NCI-H748 treated with DMSO at 0.1 percent for 48 hours (cell line): ENCODE results near the gene MAPK6.

Experiments
- DNase-seq: peaks from one replicate; lab custom pipeline; 2025; lab: John Stamatoyannopoulos, UW

The MAPK6 gene

DNA sequence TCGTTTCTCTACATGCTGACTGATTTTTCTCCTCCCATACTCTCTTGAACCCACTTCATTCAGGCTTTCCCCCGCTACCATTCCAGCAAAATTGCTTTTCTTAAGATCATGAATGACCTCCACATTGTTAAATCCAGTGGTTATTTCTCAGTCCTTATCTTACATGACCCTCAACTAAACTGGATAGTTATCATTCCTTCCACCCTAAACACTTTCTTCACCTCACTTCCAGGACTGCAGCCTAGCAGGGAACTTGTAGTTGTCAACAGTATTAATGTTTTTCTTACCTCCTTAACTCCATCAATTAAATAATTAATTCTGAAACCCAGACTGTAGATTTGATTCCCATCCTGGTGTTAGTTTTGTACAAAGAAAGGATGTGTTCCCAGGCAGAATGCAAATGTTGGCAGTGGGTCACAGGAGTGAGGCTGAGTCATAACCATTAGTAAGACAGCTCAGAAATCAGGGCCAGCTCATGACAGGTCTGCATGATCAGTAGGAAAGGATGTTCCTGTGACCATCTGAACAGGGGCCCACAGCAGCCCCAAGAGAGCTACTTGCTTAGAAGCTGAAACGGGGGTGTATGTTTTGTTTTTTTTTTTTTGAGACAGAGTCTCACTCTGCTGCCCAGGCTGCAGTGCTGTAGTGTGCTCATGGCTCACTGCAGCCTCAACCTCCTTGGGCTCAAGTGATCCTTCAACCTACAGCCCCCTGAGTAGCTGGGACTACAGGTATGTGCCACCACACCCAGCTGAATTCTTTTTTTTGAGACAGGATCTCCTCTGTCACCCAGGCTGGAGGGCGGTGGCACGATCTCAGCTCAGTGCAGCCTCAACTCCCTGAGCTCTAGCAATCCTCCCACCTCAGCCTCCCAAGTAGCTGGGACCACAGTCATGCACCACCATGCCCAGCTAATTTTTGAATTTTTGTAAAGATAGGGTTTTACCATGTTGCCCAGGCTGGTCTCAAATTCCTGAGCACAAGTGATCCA, 84.5 kb downstream of the MAPK6 start:
- no peak for DNase-seq

DNA sequence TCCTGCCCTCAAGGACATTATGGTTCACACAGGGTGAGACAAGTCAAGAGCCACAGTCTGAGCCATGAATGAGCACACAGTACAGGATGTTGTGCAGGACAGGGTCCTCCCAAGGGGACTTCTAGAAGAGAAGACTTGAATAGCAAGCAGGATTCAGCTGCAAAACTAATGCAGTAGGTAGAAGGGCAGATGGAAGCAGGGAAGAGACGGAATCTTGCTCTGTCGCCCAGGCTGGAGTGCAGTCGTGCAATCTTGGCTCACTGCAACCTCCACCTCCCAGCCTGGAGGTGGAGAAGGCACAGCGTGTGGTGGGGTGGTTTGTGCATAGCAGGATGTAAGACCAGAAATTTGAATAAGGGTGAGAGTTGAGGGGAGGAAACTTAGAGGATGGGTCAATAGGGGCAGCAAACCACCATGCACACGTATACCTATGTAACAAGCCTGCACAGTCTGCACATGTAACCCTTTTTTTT, 85.5 kb downstream of the MAPK6 start:
- DNase-seq: no peak

DNA sequence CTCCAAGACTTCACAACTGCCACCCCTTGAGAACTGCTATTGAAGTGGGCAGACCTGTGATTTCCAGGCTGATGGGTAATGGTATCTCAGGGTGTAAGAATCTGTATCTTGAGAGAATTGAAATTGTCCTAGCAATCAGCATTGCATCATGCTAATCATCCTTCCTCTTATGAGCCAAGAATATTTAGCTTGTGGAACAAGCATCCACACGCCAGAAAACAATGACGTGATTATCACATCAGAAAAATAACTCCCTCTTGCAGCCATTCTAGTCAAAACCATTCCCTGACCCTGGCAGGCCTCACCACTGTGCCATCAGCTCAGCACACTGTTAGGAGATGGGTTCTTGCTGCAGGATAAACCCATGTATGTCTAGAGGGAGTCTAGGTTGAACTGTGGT, 86.8 kb downstream of the MAPK6 start:
- DNase-seq: no peak

DNA sequence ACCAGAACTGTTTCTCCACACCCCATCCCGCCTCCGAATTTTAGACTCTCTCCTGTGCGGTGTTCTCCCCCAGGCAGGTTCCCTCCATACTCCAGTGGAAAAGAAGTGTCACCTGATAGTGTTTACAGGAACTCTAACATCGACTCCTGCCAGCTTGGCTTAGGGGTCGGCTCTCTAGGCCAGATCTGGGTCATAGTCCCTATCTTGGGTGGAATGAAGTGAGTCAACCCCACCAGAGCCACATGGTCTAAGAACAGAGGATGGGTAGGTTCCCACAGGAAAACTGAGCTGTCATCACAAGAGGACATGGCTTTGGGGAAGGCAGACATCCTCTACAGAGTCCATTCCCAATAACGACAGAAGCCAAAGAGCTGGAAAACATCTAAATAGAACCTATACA, 87.6 kb downstream of the MAPK6 start:
- no peak for DNase-seq

DNA sequence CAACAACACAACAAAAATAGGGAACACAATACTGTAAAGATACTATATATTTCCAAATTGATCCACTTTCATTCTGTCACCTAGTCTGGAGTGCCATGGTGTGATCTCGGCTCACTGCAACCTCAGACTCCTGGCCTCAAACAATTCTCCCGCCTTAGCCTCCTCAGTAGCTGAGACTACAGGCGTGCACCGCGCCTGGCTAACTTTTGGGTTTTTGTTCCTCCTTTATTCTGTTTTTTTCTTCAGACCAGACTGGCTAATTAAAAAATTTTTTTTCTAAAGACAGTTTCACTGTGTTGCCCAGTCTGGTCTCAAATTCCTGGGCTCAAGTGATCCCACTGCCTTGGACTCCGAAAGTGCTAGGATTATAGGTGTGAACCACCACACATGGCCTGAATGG, 88.2 kb downstream of the MAPK6 start:
- DNase-seq: no peak

DNA sequence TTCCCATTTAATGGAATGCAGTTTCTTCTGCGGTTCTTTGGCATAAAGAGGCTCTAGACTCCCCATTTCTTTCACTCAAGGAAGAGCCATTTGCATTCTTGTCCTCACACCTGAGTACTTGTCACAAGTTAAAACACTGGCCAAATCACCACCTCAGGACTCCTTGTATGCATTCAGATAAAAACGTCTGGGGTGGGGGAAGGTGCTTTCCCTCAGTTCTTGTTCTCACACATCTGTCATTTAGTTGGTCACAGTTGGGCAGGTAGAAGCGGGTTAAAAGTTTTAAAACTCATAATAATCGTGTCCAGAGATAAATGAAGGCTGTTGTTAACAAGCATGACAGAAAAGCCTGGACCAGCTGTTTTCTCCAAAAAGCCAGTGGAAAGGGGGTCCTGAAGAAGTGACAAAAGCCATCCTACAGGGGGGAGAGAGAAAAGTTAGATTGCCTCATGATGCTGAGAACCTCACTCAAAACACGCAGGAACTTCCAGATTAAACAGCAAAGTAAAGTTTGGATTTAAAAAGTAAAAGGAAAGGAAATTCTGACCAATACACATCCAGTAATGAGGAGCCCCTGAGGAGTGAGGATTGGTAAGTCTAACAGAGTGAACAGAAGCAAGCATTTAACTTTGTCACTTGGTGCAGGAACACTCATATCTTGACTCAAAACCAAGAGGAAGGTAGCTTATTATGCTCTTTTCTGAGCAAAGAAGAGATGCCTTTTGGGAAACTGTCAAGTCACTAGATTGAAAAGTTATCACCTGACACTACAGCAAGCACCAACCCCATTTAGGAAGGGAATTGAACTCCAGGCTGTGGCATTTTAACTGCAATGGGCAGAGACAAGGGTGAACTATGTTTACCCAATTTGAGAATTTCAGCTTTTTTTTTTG, 90.8 kb downstream of the MAPK6 start:
- DNase-seq: no peak

DNA sequence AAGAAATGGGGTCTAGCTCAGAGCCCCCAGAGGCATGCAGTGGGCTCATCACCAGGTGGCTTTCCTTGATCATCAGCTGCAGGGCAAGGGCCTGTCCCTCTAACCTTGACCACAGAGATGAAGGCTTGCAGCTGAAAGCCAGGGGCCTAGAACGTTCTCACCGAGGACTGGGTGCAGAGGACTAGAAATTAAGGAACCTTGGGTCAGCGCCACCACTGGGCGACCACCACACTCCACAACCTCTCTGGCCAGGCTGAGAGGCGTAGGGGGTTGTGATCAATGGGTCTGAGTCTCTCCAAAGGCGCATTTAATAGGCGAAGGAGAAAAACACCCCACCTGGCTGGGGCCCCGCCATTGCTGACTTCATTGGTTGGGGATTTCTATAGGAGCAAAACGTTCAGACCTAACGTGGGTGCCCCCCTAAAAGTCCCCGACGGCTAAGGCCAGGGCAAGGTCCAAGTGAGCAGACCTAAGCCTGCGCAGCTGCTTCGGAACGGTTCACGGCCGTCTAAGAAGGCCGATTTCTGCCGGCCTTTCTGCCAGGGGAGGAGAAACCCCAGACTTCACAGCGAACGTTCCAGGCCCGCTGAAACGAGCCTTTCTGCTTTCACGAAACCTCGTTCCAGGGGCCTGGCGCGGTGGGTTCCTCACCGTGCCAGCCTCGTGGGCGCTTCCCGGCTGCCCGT, 92.6 kb downstream of the MAPK6 start:
- no peak for DNase-seq

DNA sequence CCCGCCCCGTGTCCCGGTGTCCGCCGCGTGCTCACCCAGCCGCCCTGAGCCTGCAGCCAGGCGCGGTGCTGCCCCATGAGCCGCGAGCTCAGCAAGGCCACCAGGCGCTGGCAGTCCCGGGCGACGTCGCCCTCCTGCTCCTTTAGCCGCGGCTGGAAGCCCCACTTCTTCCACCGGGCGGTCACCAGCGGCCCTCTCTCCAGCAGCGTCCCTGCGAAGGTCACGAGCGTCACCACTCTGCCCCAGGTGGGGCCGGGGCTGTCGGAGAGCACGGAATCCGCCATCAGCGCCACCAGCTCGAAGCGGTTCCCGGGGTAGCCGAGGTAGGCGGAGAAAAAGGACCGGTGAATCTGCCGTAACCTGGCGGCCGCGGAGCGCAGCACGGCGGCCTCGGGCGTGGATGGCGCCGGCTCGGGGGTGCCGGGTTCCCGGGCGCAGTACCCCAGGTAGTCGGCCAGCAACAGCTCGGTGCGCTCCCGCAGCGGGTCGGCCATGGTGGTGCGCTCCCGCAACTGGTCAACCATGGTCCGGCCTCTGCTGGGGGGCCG, 93.3 kb downstream of the MAPK6 start:
- no peak for DNase-seq

DNA sequence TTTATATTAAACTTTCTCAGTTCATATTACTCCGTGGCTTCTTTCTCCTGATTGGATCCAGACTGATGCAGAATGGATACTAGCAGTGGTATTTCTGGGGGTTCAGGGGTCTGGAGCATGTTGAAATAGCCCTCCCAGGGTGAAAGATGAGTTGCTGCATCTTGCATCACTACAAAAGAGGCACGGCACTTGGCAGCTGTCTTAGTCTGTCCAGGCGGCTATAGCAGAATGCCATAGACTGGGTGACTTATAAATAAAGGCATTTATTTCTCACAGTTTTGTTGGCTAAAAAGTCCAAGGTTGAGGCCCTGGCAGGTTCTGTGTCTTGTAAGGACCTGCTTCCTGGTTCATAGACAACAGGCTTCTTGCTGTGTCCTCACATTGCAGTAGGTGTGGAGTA, 94.2 kb downstream of the MAPK6 start:
- no peak for DNase-seq

DNA sequence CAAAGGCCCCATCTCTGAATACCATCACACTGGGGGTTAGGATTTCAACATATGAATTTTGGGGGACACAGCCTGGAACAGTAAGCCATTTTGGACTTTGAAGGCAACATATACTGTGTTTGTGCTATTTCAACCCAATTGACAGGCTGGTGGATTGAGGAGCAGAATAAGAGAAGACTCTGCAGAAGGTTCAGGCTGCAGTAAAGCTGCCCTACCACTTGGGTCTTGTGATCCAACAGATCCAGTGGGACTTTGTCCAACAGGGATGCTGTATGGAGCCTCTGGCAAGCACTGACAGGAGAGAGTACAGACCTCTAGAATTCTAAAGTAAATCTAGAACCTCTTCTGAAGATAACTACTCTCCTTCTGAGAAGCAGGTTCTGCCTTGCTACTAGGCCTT, 94.7 kb downstream of the MAPK6 start:
- no peak for DNase-seq

DNA sequence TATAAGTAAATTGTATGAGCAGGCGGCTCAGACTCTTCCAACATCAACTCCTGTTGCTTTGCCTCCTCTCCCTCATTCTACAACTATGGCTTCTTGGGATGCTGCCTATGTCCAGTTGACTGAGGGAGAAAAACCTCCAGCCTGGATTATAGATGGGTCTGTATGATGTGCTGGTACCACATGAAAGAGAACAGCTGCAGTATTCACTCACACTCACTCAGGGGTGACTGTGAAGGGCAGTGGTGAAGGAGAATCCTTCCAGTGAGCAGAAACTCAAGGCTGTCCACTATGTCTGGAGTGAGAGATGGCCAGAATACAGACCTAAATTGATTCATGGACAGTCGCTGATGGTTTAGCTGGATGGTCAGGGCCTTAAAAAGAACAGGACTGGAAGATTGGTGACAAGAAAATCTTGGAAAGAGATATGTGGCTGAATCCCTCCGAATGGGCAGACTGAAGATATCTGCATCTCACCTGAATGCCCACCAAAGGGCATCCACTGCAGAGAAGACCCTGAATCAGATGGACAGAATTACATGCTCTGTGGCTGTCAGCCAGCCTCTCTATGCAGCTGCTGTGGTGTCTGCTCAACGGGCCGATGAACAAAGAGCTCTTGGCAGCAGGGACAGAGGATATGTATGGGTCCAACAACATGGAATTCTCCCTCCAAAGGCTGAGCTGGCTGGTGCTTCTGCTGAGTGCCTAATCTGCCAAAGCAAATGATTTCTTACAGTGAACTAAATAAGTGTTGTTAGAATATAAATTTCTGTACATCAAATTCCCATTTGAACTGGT, 95.4 kb downstream of the MAPK6 start:
- no peak for DNase-seq

DNA sequence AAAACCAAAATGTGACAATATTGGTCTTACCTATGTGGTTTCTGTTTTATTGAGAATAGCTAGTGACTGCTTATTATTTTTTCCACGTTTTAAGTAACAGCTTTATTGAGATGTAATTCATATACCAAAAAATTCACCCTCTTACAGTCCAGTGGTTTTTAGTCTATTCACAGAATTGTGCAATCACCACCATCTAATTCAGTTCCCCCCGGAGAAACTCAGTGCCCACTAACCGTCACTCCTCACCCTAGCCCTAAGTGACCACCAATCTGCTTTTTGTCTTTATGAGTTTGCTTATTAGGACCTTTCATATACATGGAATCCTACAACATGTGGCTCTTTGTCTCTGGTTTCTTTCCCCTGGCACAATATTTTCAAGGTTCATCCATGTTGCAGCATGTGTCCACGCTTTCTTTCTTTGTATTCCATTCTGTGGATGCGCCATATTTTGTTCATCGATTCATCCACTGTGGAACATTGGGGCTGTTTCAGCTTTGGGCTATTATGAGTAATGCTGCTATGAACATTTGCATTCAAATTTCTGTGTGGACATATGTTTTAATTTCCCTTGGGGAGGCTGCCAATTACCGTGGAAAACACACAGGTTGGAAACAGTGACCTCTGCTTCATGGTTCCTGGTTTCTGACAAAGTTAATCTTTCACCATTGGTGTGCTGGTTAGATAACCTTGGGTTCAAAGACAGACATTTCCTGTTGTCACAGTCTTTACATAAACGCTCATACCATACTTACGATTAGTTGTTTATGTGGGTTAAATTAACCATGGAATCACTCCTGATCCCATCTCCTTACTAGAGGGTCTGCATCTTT, 96.8 kb downstream of the MAPK6 start:
- no peak for DNase-seq
